GM18951 (cell line): ENCODE measurements around the gene PCDHAC2.

Experiments used
- POLR2A ChIP-seq: IDR thresholded peaks from 4 replicates; pipeline ENCODE4 v1.6.1; 2011; ENCODE audit warnings: mild to moderate bottlenecking; ENCODE audit not compliant: insufficient read length, insufficient read depth; ENCODE audit errors: extremely low read depth
- in situ Hi-C: fragments of 300-500 bp; cut with MboI; formaldehyde crosslinking; loops from one replicate; pipeline ENCODE4 v1.12.0; 2022; ENCODE audit warnings: low sequenced_read_pairs, mixed read lengths, inconsistent platforms; ENCODE audit not compliant: unreplicated experiment

PCDHAC2 gene

DNA sequence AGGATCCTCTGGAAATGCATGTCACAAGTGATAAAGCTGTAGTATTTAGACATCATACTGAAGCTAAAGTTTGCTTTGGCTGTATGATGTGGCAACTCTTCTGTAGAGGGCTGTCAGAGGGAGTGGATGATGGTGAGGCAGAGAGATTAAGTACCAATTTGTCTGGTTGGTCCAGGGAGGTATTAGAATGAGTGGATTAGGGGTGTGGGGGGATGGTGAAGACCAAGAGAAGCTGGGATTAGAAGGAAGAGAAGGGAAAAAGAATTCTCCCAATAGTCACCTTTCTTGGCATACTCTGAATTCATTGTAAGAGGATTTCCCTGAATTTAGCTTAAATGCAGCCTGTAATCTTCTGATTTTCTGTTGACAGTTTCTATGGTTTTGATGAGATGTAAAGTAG, 3.6 kb downstream of the PCDHAC2 start:
- no peak for TF ChIP-seq POLR2A
- in situ Hi-C loops, result no loop called here

DNA sequence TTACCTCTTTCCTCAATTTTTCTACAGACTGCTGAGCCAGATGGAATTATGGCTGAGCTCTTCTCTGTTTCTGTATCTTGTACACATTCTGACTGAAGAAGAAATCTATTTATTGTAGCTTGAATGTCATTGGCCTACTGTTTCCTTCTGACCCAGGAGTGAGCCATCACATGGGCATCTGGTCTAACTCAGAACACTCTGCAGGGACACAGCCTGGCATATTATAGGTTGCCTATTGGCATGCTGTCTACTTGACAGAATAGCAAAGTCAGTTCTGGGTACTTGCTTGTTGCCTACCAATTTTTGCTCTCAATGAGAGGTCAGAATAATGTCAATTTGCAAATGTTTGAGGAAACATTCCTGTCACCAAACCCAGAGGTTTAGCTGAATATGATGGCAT, 7.3 kb downstream of the PCDHAC2 start:
- in situ Hi-C loops, result no loop called here
- TF ChIP-seq POLR2A, result no peak

DNA sequence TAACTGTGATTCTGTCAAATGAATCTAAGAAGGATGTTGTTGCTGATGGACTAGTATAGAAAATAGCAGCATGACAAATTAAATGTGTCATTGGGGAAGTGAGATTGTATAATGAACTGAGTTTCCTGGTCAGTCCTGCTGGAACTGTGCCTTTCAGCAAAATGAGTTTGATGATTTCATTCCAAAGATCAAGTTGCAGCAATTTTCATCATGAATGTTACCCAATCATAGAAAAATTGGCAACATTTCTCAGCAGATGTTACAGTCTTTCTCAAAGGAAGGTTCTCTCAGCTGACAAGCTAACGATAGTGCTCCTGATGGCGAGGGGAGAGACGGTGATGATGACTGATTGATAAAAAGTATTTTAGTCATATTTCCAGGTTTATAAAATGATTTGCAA, 10.7 kb downstream of the PCDHAC2 start:
- in situ Hi-C loops, result no loop called here
- no peak for TF ChIP-seq POLR2A

DNA sequence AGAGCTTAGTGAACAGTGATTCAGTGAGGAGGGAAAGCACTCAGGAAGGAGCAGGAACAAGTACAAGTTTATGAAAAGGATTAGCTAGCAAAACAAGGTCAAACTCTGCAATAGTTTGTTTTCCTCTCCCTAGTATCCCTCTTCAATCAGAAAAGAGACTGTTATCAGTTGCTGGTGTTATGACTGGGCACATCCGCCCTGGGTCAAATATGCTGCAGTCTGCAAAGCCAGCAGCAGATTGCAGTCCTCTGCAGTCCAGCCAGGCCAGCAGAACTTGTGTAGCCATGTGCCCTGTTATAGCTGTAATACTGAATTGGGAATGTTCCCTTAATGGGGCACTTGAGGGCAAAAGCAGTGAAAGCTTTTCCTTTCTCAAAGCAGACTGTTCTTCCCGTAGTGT, 12.0 kb downstream of the PCDHAC2 start:
- in situ Hi-C loops, result no loop called here
- TF ChIP-seq POLR2A, result no peak

DNA sequence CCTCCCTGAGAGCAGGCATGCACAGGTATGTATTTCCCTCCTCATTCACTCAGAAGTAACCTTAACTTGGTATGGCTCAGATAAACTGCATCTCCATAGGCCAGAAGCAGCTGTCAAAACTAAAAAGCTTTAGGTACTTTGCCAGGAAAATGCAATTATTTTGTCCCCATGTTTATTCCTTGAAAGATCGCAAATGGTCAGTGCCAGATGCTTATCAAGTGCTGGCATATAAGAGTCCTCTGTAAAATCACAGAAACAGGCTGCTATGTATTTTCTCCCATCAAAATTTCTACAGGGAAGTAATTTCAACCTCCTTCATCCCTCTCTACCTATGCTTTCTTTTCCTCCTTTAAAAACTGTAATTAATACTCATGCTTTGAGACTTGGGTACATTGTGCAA, 12.7 kb downstream of the PCDHAC2 start:
- in situ Hi-C loops, result no loop called here
- TF ChIP-seq POLR2A, result no peak

DNA sequence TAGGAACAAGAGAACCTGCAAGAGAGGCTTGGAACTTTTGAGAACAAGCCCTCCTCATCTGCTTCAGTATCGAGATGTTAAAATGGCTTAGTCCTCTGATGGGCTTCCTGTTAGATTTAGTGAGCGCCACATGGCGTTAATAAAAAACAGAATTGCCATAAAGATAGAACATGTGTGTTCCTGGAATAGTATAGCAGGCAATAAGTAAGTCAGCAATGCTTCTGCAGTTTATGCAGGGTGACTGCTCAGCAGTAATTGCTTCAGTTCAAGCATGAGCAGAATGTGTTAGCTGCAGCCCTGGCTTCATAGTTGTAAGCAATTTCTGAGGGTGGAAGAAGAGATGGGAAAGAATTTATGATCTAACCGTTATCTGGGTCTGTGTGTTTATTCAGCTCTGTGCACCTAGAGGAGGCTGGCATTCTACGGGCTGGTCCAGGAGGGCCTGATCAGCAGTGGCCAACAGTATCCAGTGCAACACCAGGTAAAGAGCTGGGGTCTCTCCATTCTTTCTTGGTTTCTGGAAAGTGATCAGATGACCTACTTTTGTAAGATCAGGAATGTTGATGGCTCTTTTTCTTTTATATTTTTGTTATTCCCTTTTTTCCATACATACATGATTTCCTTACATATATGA, 15.9 kb downstream of the PCDHAC2 start:
- in situ Hi-C loops, result no loop called here
- no peak for TF ChIP-seq POLR2A

DNA sequence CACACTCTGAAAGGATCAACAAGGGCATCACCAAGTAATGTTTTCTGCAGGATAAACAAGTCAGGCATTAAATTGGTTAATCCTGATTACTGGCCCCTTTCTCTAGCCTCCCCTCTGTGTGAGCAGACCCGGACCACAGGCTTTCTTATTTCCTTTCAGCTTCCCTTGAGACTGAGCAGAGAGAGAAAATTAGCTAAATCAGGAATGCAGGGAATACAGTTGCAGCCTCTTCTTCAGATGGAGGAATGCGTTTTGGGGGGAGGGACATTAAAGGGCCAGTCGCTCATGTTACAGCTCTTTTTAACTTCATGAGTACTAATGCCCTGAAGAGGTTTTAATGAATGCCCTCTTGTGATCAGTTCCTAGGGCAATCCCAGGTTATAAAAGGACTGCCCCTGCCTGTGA, 19.8 kb downstream of the PCDHAC2 start:
- in situ Hi-C loops, result no loop called here
- TF ChIP-seq POLR2A, result no peak

DNA sequence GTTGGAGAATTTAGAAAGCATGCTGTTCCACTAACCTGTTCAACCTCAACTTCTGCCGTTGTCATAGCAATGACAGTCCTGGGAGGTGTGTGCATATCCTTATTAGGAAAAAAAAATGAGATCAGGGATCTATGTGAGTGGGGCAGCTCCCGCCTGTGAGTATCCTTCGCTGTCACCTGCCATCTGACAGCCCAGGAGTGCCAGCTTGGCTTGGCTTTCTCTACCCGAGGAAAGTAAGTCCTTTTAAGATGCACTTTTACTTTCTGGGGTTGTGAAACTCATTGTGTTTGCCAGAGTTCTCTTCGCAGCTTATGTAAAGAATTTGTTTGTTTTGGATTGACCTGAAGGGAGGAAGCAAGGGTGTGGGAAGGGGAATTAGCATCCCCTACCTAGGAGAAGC, 21.8 kb downstream of the PCDHAC2 start:
- in situ Hi-C loops, result no loop called here
- TF ChIP-seq POLR2A, result no peak

DNA sequence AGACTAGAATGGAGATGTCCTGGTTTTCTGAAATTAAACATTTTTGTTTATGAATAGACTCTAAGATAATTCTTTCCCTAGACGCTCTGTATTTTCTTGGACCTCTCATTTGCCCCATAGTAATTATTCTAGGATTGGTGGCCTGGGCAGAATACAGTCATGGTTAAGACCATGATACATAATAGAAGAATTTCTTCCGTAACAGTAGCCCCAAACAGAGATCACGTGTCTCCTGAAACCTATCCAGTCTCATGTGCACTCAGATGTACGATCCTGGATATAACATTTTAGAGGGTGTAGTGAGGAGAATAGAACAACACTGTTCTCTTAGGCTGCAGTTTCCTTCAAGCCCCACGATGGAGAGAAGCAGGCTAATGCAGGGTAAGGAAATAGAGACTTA, 22.3 kb downstream of the PCDHAC2 start:
- in situ Hi-C loops, result no loop called here
- no peak for TF ChIP-seq POLR2A

DNA sequence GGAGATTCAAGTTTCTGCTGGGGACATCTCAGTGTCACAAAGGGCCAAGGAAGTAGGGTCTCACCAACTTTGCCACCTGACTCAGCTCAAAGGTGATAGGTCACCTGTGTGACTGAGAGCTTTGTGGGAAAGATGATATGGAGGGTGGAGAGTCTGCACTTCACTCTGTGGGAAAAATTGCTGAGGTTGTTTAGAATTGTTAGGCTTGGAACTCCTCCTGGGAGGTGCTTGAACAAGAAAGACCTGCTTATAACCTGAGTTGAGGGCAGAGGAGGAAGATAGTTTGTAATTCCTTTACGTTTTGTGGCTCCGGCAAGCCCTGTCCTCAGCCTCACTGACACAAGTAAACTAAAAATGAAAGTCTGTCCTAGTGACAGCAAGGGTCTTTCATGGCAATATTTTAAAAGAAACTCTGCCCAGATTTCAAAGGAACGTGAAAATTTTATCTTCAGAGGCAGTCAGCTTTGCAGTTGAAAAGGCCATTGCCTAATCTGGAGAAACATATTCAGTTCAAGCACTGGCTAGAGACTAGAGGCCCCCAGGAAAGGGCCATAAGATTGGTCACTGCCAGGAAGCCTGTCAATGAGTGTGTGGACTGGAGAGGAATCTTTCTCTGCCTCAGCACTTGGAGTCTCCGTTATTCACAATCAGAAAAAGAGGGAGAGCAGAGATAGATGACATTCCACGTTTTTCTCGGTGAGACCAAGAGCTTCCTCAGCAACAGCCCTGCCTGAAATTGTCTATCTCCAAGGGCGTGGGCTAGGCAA, 23.2 kb downstream of the PCDHAC2 start:
- TF ChIP-seq POLR2A, result no peak
- in situ Hi-C loops, result no loop called here

DNA sequence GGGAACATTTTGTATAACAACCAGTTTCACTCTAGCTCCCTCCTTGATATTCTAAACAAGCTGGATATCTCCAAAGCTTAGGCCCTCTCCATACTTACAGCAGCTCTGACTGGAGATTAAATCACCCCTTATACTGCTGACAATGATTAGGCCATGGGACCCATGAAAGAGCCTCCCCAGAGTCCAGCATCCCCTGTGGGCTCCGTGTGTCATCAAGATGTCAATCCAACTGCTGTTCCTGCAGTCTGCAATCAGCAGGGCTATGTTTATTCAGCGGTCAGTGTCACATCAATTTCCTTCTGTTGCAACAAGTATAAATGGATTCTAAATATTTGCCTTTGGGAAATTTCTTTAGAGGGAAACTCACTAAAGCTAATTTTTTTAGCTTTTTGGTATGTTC, 26.6 kb downstream of the PCDHAC2 start:
- in situ Hi-C loops, result no loop called here
- no peak for TF ChIP-seq POLR2A

DNA sequence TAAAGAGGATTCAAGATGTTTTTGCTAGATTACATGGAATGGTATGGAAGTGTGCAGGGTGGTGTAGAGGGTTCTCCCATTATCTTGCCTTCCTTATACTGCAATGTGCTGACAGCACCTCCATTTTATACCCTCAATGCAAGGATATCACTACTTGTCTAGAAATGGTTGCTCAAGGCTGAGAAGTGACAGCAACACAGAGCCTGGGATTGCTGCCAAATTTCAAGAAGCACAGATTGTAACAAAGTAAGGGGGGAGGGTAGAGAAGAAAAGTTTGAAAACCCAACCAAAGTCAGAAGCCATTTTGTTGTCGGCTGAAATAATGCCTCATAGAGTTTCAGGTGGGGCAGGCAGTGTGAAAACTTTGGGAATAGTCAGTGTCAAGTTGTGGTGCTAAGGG, 29.8 kb downstream of the PCDHAC2 start:
- no peak for TF ChIP-seq POLR2A
- in situ Hi-C loops, result no loop called here

DNA sequence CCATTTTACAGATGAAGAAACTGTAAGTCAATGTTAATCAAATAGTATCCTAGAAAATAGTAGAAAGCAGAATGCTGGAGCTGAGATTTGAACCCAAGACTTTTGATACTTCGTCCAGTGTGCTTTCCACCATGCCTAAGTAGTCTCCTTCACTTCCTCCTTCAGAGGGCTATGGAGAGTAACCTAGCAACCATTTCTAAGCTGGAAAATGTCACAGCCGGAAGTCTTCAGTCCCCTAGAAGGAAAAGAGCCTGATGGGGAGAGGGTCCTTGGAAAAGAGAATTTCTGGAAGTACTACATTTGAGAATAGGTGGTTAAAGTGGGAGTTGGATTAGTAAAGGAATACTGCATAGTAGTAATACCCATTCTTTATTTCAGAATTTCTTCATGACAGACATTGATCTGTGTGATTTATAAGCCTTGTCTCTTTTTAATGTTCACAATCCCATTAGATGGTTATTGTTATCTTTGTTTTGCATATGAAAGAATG, 32.7 kb downstream of the PCDHAC2 start:
- no peak for TF ChIP-seq POLR2A
- in situ Hi-C loops, result no loop called here

DNA sequence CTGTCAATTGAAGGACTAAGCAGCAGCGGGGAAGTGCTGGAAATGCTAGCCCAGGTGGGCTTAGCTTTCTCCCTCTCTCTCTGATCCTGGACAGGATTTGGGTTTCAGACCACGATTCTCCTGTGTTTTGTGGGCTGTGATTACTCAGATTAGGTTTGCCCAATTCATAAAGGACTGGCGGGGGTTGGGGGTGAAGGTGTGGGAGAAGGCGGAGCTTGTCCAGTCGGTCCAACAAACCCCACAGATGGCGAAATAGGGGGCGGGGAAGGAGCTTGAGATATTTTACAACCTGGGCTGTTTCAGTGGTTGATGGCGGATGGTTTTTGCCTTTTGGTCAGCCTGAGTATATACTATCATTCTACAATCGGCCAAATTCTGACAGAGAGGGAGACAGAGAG, 35.2 kb downstream of the PCDHAC2 start:
- in situ Hi-C loops, result no loop called here
- TF ChIP-seq POLR2A, result no peak
